ENCODE measurements around the gene CCDC86.

CCDC86 gene

GRCh38 chr11:60887556-60887955, 45.6 kb downstream of the CCDC86 start:
- Histone ChIP-seq H3K27me3 (ENCODE audit: control insufficient read depth, insufficient read depth, low read length) (no peaks in the 10 kb centered on the region), H3K9me3 (ENCODE audit: control insufficient read depth, insufficient read depth, low read length) (no peaks in the 10 kb centered on the region), H3K36me3 (ENCODE audit: control insufficient read depth, insufficient read depth, low read length) (peaks cover 26% of the 10 kb centered on the region), H3K4me1 (ENCODE audit: control insufficient read depth, insufficient read depth, low read length) (no peaks in the 10 kb centered on the region), H3K4me3 (ENCODE audit: low read depth, low read length) (no peak overlapping the region), H3K27ac (ENCODE audit: low read depth, low read length) (no peak overlapping the region), H3K9ac (ENCODE audit: low read depth, low read length) (no peak overlapping the region)

GRCh38 chr11:60889869-60890311, 48.0 kb downstream of the CCDC86 start:
- Histone ChIP-seq H3K4me1 (ENCODE audit: control insufficient read depth, insufficient read depth, low read length) (no peaks in the 10 kb centered on the region), H3K9me3 (ENCODE audit: control insufficient read depth, insufficient read depth, low read length) (no peaks in the 10 kb centered on the region), H3K27ac (ENCODE audit: low read depth, low read length) (no peak overlapping the region), H3K27me3 (ENCODE audit: control insufficient read depth, insufficient read depth, low read length) (no peaks in the 10 kb centered on the region), H3K4me3 (ENCODE audit: low read depth, low read length) (no peak overlapping the region), H3K9ac (ENCODE audit: low read depth, low read length) (no peak overlapping the region), H3K36me3 (ENCODE audit: control insufficient read depth, insufficient read depth, low read length) (peaks cover 44% of the 10 kb centered on the region)

- no peaks in the 10 kb centered on the region for H3K9me3 ChIP-seq (ENCODE audit: control insufficient read depth, insufficient read depth, low read length)
- no peak overlapping the region for H3K27ac ChIP-seq (ENCODE audit: low read depth, low read length)
- H3K4me3 ChIP-seq (ENCODE audit: low read depth, low read length): no peak overlapping the region
- no peak overlapping the region for H3K9ac ChIP-seq (ENCODE audit: low read depth, low read length)
- no peaks in the 10 kb centered on the region for H3K27me3 ChIP-seq (ENCODE audit: control insufficient read depth, insufficient read depth, low read length)
- H3K36me3 ChIP-seq (ENCODE audit: control insufficient read depth, insufficient read depth, low read length): peaks cover 52% of the 10 kb centered on the region
- H3K4me1 ChIP-seq (ENCODE audit: control insufficient read depth, insufficient read depth, low read length): no peaks in the 10 kb centered on the region
Observed at GRCh38 chr11:60890696-60891095, 48.8 kb downstream of the CCDC86 start.

- no peak overlapping the region for H3K4me3 ChIP-seq (ENCODE audit: low read depth, low read length)
- H3K36me3 ChIP-seq (ENCODE audit: control insufficient read depth, insufficient read depth, low read length): peaks cover 57% of the 10 kb centered on the region
- no peaks in the 10 kb centered on the region for H3K9me3 ChIP-seq (ENCODE audit: control insufficient read depth, insufficient read depth, low read length)
- H3K4me1 ChIP-seq (ENCODE audit: control insufficient read depth, insufficient read depth, low read length): no peaks in the 10 kb centered on the region
- H3K9ac ChIP-seq (ENCODE audit: low read depth, low read length): no peak overlapping the region
- no peak overlapping the region for H3K27ac ChIP-seq (ENCODE audit: low read depth, low read length)
- no peaks in the 10 kb centered on the region for H3K27me3 ChIP-seq (ENCODE audit: control insufficient read depth, insufficient read depth, low read length)
Observed at GRCh38 chr11:60891103-60891741, 49.3 kb downstream of the CCDC86 start.

GRCh38 chr11:60895687-60896086, 53.8 kb downstream of the CCDC86 start:
- Histone ChIP-seq H3K9ac (ENCODE audit: low read depth, low read length) (no peak overlapping the region), H3K27ac (ENCODE audit: low read depth, low read length) (no peak overlapping the region), H3K36me3 (ENCODE audit: control insufficient read depth, insufficient read depth, low read length) (peaks cover 91% of the 10 kb centered on the region), H3K27me3 (ENCODE audit: control insufficient read depth, insufficient read depth, low read length) (no peaks in the 10 kb centered on the region), H3K9me3 (ENCODE audit: control insufficient read depth, insufficient read depth, low read length) (no peaks in the 10 kb centered on the region), H3K4me1 (ENCODE audit: control insufficient read depth, insufficient read depth, low read length) (no peaks in the 10 kb centered on the region), H3K4me3 (ENCODE audit: low read depth, low read length) (no peak overlapping the region)

- H3K4me3 ChIP-seq (ENCODE audit: low read depth, low read length): no peak overlapping the region
- H3K9me3 ChIP-seq (ENCODE audit: control insufficient read depth, insufficient read depth, low read length): no peaks in the 10 kb centered on the region
- no peak overlapping the region for H3K9ac ChIP-seq (ENCODE audit: low read depth, low read length)
- H3K4me1 ChIP-seq (ENCODE audit: control insufficient read depth, insufficient read depth, low read length): no peaks in the 10 kb centered on the region
- no peaks in the 10 kb centered on the region for H3K27me3 ChIP-seq (ENCODE audit: control insufficient read depth, insufficient read depth, low read length)
- H3K27ac ChIP-seq (ENCODE audit: low read depth, low read length): no peak overlapping the region
- peaks cover 93% of the 10 kb centered on the region for H3K36me3 ChIP-seq (ENCODE audit: control insufficient read depth, insufficient read depth, low read length)
Observed at GRCh38 chr11:60897496-60897895, 55.6 kb downstream of the CCDC86 start.

GRCh38 chr11:60899046-60899936, 57.4 kb downstream of the CCDC86 start:
- Histone ChIP-seq H3K9me3 (ENCODE audit: control insufficient read depth, insufficient read depth, low read length) (no peaks in the 10 kb centered on the region), H3K4me1 (ENCODE audit: control insufficient read depth, insufficient read depth, low read length) (no peaks in the 10 kb centered on the region), H3K9ac (ENCODE audit: low read depth, low read length) (no peak overlapping the region; the same call in 1 of the 2 replicates), H3K36me3 (ENCODE audit: control insufficient read depth, insufficient read depth, low read length) (peaks cover 98% of the 10 kb centered on the region), H3K4me3 (ENCODE audit: low read depth, low read length) (no peak overlapping the region), H3K27ac (ENCODE audit: low read depth, low read length) (no peak overlapping the region), H3K27me3 (ENCODE audit: control insufficient read depth, insufficient read depth, low read length) (no peaks in the 10 kb centered on the region)

- H3K9ac ChIP-seq (ENCODE audit: low read depth, low read length): no peak overlapping the region
- no peaks in the 10 kb centered on the region for H3K9me3 ChIP-seq (ENCODE audit: control insufficient read depth, insufficient read depth, low read length)
- H3K27ac ChIP-seq (ENCODE audit: low read depth, low read length): no peak overlapping the region
- H3K4me1 ChIP-seq (ENCODE audit: control insufficient read depth, insufficient read depth, low read length): peaks cover 4% of the 10 kb centered on the region
- H3K27me3 ChIP-seq (ENCODE audit: control insufficient read depth, insufficient read depth, low read length): no peaks in the 10 kb centered on the region
- H3K4me3 ChIP-seq (ENCODE audit: low read depth, low read length): no peak overlapping the region
- peaks cover 91% of the 10 kb centered on the region for H3K36me3 ChIP-seq (ENCODE audit: control insufficient read depth, insufficient read depth, low read length)
Observed at GRCh38 chr11:60899977-60900376, 58.1 kb downstream of the CCDC86 start.

Measured in HUES48 (cell line).